Measurements from ENCODE around the gene RALB.

RALB gene, protein sequence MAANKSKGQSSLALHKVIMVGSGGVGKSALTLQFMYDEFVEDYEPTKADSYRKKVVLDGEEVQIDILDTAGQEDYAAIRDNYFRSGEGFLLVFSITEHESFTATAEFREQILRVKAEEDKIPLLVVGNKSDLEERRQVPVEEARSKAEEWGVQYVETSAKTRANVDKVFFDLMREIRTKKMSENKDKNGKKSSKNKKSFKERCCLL

DNA sequence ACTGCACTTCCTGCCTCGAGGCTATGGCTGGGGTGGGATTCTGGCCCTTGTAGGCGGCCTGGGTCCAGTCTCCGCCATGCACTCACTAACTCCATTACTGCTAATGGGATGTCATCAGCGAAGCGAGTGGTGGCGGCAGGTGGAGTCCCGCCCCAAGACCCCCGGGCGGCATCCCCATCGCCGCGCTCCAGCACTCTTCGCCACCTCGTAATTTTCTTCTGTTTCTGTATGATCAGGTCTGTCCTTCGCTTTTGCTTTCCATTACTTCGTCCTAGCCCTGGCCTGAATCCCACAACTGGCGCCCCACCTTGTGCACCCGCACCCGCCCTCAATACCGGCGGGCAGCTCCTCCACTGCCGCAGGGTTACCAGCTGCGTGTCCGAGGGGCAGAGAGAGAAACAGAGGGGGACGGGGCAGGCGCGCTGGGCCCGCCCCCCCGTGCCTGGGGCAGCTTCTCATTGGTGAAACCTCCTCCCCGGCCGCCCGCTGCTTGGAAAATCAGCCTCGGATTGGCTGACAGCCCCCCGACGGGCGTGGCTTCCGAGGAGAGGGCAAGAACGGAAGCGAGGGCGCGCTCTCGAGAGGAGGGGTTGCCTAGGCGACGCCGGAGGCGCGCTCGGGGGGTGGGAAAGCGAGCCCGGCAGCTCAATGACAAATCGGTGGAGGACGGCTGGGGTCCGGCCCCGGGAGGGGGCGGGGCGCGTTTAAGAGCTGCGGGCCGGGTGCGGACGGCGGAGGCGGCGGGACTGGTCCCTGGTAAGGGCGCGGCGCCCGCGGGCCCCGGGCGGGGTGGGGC, at the start of gene RALB:
Gene RALB, plus strand, starts transcription at position 628 of the 796 bp plus-strand sequence. CDS start 25,813 bp downstream, outside the sequence.
- peak; percentile 83 for DNase-seq

DNA sequence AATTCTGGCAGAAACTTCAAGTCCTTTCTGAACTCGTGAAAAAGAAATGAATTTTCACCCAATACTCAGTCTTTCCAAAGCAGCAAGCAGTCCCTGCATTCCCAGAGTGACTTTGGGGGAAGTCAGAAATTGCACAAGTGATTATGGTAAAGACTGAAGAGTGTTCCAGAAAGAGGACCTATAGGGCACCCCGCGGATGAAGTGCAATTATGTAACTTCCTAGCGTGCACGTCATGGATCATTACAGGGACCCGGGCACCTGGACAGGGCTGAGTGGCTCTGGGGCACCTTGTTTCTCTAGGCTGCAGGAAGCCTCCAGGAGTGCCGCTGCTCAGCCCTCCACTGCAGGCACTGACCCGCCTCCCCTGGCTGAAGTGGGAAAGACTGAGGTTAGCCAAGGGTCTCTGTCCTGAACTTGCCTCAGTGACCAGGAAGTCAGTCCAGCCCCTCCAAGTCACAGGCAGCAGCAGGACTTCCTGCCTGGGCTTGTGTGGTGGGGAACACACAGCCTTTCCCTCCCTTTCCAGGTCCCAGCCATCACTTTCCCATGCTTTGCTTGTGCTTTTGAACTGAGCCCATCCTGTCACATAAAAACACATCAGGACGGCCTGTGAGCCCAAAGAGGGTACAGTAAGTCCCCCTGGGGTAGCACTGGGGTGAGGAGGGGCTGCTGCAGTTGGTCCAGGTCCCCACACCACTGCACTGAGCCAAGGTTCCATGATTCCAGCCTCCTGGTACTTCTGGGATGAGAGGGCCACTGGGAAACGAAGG, 49.2 kb upstream of the RALB start:
- no peak for DNase-seq

DNA sequence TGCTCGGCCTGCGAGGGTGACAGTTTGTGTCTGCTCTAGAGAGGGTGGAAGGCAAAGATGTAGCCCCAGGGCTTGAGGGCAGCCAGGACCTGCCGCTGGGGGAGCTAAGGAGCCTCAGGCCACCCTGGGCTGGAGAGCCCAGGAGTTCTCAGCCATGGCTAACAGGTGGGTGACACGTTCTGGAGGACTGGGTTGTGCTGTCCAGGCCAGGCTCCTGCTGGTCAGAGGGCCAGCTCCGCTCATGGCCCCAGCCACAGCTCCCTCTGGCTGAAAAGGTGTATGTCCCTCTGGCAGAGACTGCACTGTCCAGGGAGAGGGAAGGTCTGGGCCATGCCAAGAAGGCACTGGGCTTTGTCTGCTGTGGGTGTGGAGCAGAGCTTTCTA, 48.6 kb upstream of the RALB start:
- DNase-seq = no peak

- DNase-seq = no peak
These were observed 48.2 kb upstream of the RALB start for GRCh38 chr2:120204417-120204816.

DNA sequence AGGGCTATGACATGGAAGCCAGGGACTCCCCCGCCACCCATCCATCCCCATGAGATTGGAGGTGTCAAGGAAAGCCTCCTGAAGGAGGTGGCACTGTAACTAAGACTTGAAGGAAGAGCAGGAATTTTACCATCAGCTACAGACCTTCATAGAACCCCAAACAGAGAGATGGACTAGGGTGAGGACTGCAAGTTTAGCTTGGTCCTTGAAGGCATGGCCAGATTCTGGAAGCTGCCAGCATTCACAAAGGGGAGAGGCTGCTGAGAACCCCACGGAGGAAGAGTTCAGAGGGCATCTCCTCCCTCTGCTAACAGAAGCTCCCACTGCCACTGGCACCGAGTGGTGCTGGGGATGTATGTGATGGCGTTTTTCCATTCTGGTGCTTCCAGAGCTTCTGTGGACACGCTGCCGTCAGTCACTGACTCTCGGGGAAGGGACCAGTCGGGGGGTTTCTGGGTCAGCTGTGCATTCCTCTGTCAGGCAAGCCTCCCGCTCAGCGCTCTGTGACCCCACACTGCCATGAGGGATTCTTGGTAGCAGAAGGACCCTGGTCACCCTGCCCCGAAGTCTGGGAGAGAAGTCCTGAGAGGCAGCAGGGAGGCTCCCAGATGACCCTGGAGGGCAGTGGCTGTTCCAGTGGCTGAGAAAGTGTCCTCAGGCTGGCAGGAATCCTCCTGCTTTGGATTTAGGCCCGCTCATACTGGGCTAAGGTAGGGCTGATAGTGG, 47.5 kb upstream of the RALB start:
- no peak for DNase-seq

DNA sequence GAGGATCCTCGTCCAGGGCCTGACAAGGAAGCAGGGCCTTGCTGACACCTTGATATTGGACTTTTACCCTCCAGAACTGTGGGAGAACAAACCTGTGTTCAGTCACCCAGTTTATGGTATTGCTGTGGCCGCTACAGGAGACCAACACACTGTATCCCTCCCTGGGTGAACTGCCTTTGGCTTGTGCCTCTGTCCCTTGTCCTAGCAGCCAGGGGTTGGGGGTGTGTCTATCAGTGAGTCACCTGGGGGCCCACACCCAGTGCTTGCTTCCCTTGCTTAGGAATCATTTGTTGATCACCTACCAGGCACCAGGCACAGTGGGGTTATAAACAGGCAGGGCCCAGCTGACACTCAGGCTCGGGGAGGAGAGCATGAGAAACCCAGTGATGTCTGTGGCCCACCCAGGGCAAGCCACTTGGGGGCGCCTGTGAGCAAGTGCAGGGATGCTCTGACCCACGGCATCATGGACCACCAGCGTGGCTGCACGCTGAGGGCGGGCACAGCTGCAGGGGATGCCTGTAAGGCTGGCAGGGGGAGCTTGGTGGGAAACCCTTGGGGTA, 46.5 kb upstream of the RALB start:
- no peak for DNase-seq

GRCh38 chr2:120208381-120209353, 44.0 kb upstream of the RALB start:
- DNase-seq = no peak

DNA sequence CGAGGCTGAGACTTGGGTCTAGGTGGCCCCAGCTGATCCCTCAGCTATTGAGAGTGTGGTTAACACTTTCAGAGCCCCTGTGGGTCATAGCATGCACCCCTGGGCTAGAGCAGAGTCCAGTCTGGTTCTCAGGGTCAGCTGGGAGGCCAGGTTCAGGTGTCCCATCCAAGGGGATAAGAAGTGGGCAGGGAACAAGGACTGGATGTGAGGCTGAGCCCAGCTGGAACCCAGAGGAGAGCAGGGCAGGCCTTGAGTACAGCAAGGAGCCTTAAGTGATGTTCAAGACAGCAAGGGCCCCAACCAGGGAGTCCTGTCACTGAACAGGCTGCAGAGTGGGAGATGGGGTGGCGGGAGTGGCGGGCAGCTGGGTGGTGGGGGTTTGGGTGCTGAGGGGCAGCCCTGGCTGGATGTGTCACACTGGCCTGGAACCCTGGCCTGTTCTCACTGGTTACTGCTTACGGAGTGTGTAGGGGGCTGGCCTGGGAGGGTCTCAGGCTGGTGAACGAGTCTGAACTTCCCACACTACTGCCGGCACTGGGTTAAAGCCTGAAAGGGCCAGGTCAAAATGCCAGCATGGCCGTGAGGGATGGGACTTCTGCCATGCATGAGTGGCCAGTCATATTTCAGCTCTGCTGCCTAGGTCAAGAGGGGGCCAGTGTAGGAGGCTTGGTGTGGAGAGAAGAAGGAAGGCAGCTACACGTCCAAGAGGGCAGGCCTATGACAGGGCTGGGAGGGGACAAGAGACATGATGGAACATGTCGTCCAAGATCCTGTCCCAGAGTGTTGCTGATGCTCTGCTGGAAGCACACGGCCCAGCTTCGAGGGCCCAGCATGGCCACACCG, 43.0 kb upstream of the RALB start:
- DNase-seq = no peak

DNA sequence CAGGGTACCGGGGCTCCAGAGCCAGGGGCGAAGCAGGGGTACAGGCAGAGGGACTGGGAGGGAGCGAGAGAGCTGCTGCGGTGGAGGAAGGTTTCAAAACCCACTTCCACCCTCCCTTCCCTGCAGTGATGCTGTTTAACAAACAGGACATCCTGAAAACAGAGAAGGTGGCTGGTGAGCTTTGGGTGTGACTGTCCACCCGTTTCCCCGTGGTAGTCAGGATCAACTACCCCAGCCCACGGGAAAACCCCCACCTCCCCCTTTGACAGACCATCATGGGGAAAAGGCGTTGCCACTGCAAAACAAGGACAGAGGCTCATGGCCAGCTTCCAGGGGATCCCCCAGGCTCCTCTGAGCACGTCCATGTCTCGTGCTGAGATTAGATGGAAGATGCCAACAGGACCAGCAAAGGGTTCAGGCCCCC, 42.4 kb upstream of the RALB start:
- DNase-seq = no peak

DNA sequence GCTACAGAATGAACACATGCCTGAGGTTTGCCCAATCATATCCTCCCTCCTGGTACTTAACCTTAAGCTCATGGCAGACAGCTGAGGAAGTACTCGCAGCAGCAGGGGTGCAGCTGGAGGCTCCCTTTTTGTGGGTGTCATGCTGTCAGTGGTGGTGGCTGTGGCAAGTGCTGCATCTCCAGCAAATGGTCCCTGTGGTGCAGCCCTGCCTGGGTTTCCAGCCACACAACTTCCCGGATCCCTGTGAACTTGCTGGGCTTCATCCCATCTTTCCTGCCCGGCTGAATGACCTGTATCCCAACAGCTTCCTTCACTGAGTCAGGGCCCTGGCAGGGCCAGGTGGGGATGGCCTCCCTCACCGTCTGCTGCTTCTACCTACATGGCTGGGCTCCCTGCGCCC, 34.5 kb upstream of the RALB start:
- no peak for DNase-seq

- no peak for DNase-seq
These were observed 33.4 kb upstream of the RALB start for GRCh38 chr2:120219291-120219690.

DNA sequence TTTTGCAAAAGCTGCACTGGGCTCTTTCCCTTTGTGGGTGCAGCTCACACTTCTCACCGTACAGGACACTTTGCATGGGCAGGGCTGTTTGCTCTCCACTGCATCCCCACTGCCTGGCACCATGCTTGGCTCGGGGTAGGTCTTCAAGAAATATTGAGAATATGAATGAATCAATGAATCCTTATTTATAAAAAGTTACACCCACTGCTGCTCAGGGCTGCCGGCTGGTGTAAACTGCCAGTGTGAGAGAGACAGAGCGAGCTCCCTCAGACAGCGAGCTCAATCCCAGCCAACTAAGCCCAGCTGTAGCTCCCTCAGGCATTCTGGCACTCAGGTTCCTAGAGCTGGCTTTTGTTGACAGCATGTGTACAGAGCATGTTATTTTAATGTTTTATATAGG, 32.9 kb upstream of the RALB start:
- DNase-seq = no peak

DNA sequence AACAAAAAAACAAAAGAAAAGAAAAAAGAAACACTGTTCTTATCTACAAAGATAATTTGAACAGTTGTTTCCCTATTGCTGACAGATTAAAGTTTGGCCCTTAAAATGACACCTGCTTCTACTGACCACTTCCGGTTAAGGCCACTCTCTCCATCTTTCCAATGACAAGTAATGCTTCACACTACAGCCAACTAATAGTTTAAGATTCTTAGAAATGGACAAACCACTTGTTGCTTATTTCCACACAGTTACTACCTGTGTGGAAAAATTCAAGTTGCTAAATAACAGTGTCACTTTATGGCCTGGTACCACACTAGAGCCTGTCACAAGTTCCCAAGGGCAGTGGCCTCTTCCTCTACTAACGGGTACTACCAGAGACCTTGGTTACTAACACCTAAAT, 31.9 kb upstream of the RALB start:
- no peak for DNase-seq

GRCh38 chr2:120221616-120222015, 31.0 kb upstream of the RALB start:
- no peak for DNase-seq

DNA sequence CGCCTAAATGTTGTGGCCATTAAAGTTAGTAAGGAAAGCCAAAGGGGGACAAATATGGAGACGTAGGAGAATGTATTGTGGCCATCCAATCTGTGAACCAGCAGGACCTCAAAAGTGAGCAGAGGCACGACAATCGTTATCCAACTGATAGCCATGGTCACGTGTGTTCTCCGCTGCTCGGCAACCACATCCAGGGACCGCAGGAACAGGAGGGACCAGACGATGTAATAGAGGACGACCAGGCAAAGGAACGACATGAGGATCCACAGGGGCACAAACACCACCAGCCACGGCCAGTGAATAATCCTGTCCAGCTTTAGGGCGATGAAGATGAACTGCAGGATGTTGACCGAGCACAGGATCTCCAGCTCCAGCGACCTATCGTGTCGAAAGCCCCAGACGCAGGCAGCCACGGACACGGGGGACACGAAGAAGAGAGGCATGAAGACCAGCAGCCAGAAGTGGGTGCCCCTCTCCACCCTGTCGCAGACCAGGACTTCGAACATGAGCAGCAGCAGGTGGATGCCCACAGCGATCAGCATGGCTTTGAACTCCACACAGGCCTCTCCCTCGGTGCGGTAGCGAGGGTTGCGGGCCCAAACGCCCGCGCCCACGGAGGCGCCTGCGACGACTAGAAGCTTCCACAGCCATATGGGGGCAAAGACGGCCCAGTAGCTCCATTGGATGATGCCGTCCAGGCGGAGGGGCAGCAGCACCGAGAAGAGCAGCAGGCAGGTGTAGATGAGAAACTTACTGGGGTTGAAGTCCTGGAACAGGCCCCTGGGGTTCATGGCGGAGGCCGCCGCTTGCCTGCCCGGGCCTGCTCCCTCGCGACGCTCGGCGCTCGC, 30.2 kb upstream of the RALB start:
- no peak for DNase-seq

DNA sequence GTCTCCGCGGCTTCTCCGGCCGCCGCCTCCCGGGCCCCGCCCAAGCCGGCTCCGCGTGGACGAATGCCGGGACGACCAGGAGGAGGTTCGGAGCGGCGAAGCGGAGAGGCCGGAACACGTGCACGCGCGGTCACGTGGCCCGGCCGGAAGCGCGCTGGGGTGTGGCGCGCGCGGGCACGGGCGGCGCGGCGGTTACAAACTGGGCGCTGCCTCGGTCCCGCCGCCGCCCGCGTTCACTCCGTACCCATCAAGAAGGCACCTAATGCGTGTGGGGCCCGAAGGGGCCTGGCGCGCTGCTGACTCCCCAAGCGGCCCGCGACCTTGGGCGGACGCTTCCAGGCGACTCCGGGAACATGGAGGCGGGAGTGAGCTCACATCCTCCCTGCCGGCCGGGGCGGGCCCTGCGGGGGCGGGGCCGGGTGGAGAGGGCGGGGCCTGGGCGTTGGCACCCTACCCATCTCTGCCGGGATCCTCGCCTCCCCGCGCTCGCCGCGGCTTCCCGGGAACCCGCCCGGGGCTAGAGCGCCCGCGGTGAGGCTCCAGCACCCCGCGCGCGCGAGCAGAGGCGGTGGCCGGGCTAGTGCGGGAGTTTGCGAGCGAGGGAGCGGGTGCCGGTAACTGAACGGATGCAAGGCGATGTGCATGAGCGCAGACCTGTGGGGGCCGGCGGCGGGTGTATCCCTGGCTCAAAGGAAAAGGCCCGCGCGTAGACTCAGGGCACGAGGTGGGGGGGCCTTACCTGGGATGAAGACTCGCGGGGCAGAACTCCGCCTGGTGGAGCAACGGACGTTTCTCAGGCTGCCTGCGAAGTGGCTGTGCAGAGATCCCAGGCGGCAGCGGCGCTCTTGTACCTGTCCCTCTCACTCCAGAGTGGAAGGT, 29.4 kb upstream of the RALB start, which contains the start of gene TMEM185B:
Gene TMEM185B, minus strand, starts transcription at position 367 of the 879 bp plus-strand sequence. CDS start 424 bp downstream, outside the sequence.
- no peak for DNase-seq

DNA sequence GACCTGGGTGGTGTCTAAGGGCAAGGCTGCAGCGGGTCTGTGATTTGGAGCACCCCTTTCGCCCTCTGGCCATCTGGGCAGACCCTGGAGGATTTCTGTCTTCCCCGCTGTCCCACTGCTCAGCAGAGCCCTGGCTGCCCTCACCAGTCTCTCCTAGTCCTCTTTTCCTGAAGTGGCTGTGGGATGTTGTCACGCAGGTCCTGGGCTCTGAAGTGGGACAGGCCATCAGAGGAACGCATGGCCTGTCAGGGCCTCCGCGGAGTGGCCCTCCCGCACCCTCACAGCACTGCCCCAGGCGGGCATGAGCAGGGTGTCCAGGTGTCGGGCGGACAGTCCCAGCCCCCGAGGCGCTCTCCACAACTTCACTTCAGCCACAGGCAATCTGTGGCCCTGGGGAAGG, 28.4 kb upstream of the RALB start:
- no peak for DNase-seq

All from NCI-H2081 treated with DMSO at 0.1 percent for 48 hours (cell line).